Activated T-cell treated with anti-CD3 and anti-CD28 coated beads for 48 hours (primary cell): Measurements from ENCODE around the gene IDH3A.
"Not testable (repeated sequence)": the region's sequence is repeated elsewhere in the genome, so short reads cannot be mapped to it uniquely, and the experiment has no call there.

Source experiments
- DNase-seq: peaks from one replicate; pipeline ENCODE4 v3.0.0-alpha.2; 2020; ENCODE audit warnings: low read depth

Gene IDH3A

DNA sequence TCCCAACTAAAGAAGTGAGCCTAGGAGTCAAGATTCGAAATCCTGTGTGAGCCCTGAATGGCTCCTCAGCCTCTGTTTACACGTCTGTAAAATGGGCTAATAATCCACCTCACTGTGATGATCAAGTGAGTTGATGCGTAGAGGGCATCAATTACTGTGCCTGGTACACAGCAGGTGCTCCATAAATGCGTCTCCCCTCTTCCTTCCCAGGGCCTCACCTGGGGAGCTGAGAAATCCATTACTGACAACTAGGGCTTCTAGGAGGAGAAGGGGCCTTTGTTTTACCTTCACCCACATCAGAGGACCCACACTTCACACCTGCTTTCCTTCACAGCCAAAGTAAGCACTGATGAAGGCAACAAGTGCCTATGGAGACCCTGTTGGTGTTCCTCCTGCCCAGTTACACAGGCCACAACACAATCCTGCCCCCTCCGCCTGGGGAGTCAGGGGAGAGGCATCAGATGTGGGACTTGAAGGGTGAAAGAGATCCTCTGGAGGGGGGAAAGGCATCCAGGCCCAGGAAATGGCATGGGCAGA lies 19.3 kb upstream of the IDH3A start:
- DNase-seq = no peak

DNA sequence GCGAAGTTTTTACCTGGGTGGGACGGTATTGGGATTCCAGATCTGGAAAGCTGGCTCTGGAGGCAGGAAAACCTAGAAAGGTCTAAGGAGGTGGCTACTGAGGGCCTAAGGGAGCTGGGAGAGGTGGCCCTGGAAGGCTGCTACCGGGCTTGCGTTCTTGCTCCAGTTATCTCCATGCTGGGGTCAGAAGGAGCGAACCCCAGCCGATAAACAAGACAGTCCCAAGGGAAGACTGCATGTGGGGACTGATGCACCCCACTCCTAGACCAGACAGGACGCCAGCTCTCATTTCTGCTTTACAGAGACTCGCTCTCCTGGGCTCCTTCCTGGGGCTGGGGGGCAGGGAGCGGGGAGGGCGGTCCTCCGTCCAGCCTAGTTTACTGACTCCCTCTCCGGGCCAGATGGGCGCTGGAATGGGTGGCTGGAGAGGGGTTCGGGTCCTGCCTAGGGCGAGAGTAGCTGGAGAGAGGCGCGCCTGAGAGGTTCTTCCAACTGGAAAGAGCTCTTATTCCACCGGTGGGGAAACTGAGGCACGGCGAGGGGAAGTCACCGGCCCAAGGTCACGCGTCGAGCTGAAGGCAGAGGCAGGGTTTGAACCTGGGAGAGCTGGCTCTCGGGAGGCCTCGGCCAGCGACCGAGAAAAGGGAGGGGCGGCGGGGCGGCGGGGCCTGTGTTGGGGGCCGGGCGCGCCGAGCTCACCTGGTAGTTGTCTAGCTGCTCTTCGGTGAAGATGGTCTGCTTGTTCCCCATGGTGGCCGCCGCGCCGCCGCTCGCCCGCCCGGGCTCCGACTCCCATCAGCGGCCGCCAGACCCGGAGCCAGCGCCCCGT lies 18.5 kb upstream of the IDH3A start:
- DNase-seq = no peak

- peak; percentile 82 for DNase-seq
Observed at GRCh38 chr15:78131295-78132061, 17.7 kb upstream of the IDH3A start, which contains the start of gene CIB2. Gene CIB2 (minus strand): TSS chr15:78131445. CDS start chr15:78131215, 230 bp downstream.

DNA sequence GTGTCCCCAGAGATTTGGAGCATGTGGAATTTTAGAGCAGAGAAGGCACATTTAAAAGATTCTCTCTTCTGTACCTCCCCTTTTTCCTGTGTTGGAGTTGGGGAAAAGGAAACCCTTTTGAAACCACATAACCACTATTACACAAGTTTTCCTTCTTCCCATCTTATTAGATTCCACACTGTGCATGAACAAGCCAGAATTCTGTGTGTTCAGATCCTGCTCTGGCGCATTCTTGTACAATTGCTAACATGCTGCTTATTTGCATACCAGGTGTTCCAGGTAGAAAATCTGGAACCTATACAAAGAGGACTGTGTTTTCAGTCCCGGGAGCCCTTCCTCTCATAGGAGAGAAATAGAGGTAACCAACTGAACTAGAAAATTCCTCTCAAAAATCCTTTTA lies 15.4 kb upstream of the IDH3A start:
- DNase-seq = no peak

DNA sequence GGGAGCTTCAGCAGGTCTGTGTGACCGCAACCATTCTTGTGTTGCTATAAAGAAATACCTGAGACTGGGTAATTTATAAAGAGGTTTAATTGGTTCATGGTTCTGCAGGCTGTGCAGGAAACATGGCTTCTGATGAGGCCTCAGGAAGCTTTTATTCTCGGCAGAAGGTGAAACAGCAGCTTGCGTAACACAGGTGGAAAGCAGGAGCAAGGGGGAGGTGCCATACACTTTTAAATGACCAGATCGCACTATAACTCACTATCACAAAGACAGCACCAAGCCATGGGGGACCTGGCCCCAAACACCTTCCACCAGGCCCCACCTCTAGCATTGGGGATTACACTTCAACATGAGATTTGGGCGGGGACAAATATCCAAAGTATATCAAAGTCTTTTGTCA lies 9.6 kb upstream of the IDH3A start:
- no peak for DNase-seq

- no peak for DNase-seq
Observed at GRCh38 chr15:78140292-78140691, 8.9 kb upstream of the IDH3A start.

- no peak for DNase-seq
Observed at GRCh38 chr15:78142332-78142731, 6.8 kb upstream of the IDH3A start.

DNA sequence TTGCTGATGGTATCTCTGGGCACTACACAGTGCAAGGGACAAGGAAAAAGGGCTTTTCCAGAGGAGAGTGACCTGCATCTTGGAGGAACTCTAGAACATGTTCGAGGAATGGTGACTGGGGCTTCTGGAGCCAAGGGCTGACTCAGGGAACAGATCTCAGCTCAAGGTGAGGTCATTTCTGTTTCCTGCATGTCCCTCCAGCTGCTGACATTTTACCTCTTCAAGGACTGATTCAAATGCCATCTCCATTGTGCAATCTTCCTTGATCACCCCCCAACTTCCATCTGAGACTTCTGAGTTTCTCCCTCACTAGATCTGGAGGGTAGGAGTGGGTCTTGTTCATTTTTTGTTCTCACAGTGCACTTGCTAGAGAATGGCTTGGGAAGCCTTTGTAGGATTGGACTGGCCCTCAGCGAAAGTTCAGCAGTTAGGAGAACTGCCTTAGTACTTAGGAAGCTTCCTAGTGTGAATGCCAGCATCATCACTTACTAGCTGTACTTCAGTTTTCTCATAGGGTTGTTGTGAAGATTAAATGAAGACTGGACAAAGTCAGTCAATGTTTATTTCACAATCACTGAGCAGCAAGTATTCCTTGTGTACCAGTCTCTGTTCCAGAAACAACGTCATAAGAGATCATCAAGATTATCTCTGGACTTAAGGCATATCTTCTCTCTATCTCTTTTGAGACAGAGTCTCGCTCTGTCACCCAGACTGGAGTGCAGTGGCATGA lies 2.6 kb upstream of the IDH3A start:
- no peak for DNase-seq

DNA sequence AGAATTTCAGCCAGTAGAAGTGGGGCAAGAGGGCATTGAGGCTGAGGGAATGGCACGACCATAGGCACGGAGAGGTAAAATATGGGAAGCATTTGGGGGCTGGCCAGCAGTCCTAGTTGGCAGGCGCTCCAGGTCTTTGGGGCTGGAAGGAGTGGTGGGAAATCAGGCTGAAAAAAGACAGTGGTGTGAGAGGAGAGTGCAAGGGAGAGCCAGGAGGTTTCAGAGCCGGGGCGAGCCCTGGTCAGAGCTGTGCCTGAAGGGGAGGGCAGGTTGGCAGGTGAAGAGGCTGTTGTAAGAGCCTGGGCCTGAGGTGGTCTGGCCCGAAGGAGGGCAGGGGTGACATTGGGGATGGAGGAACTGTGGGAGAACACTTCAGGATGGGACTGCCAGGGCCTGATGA lies 1.6 kb upstream of the IDH3A start:
- DNase-seq = no peak

GRCh38 chr15:78148392-78149067 lies 632 bp upstream of the IDH3A start:
- no peak for DNase-seq

GRCh38 chr15:78149805-78150751 lies 916 bp downstream of the IDH3A start:
- DNase-seq = no peak

- not testable (repeated sequence) for DNase-seq
Observed at GRCh38 chr15:78151075-78151474, 1.9 kb downstream of the IDH3A start.

GRCh38 chr15:78154955-78155354 lies 5.8 kb downstream of the IDH3A start:
- no peak for DNase-seq

DNA sequence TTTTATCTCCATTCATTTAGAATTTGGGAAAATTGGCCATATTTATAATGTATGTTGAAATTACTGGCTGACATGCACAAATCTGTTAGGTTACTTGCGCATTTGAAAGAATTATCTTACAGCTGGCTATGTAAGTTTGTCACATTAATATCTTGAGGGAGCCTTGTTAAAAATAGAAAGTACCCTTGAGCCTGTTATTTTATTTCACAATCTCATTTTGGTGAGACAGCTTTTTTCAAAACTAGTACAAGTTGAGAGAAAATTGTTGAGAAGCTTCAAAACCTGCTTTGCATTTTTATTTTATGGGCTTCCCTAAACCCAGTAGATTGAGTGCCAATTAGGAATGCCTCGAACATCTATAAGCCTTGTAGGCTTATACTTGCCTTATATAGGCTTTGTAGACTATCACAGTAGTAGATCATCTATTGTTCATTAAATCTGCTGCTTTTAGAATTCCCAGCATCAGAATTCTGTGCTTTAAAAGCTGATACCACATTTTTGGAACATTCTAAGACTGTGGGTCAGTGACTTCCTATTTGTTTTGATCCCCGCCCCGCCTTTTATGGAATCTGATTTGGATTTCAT lies 6.3 kb downstream of the IDH3A start:
- no peak for DNase-seq

- DNase-seq = no peak
Observed at GRCh38 chr15:78156653-78157052, 7.5 kb downstream of the IDH3A start.

- no peak for DNase-seq
Observed at GRCh38 chr15:78157203-78157602, 8.0 kb downstream of the IDH3A start.

DNA sequence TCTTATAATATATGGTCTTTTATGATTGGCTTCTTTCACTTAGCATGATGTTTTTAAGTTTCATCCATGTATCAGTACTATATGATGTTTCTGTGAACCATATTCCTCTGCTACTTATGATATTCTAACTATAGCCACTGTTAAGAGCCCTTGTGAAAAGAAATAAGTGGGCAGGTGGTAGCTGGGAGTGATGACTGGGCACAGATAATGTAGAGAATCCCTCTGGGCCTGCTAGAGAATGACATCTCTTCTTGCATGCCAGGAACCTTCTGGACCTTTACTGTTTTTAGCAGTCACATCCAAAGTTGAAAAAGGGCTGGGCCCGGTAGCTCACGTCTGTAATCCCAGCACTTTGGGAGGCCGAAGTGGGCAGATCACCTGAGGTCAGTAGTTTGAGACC lies 10.2 kb downstream of the IDH3A start:
- DNase-seq = no peak

DNA sequence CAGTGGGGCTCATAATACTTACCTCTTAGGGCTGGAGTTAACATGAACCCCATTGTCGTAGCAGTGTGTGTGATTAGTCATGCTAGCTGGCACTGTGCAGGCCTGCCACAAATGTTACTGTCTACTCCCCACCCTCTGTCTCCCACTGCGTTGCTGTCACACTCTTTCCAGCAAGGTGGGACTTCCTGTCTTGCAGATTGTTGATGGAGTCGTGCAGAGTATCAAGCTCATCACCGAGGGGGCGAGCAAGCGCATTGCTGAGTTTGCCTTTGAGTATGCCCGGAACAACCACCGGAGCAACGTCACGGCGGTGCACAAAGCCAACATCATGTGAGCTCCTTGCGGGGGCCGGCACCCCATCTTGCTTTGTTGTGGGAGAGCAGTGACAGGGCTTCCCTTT lies 12.9 kb downstream of the IDH3A start:
- DNase-seq = no peak

DNA sequence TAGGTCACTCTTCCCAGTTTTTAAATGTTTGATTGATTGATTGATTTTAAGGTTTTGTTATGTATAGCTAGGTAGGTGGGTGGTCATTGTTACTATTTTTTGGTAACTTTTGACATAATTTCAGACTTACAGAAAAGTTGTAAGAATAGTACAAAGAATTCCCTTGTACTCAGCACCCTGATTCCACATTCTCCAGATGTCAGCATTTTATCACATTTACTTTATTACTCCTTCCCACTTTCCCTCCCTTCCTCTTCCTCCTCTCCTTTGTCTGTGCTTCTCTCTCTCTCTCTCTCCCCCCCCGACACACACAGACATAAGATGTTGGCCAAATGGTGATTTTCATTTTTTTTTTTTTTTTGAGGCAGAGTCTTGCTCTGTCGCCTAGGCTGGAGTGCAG lies 14.8 kb downstream of the IDH3A start:
- DNase-seq = no peak

DNA sequence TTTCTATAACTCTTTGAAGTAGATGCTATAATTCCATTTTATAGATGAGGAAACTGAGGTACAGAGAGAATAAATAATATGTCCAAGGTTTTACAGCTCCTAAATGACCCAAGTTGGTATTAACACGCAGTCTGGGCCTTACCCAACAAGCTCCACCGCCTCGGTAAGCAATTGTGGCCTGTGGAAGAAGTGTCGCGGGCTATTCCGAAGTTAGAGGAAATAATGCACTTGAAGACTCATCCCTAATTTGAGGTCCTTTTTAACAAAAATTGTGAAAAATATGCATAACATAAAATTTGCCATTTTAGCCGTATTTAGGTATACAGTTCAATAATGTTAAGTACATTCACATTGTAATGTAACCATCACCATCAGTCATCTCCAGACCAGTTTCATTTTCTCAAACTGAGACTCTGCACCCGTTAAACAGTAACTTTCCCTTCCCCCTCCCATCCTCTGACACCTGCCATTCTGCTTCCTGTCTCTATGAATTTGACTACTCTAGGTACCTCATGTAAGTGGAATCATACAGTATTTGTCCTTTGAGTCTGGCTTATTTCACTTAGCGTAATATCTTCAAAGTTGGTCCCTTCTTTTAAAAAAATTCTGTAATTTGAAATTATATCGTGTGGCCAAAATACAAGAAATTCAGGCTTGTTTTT lies 18.2 kb downstream of the IDH3A start:
- no peak for DNase-seq
